ENCODE measurements around the gene PPP4C. TPM values are rescaled to one million over a fixed set of nuclear protein-coding genes. Genes with fewer than 3 reads are reported as not detected.

PPP4C gene
- total RNA-seq, 1 experiment from 2014 or later: 134 TPM

GRCh38 chr16:30088237-30088831 lies 12.5 kb downstream of the PPP4C start:
- intact Hi-C loops (cut with micrococcal nuclease; ENCODE audit: unreplicated experiment): no loop called here
- peaks cover 13% of the 10 kb centered on the region for H3K4me1 ChIP-seq
- H3K27ac Mint-ChIP-seq (ENCODE audit: unreplicated experiment): peak overlapping the region; percentile 27
- no TSS peak for BruUV-seq (replicated peaks)
- ChIA-PET CTCF (no interaction called here), POLR2A (no interaction called here)
- no peaks in the 10 kb centered on the region for H3K9me3 ChIP-seq
- H3K9me3 Mint-ChIP-seq (ENCODE audit: unreplicated experiment): no peaks in the 10 kb centered on the region
- H3K4me3 ChIP-seq (ENCODE audit: low read depth, low read length): no peak overlapping the region
- H3K4me3 Mint-ChIP-seq (ENCODE audit: unreplicated experiment): no peak overlapping the region
- H3K4me1 Mint-ChIP-seq (ENCODE audit: low read depth, unreplicated experiment): peaks cover 6% of the 10 kb centered on the region
- H3K27me3 ChIP-seq (replicated peaks; ENCODE audit: control insufficient read depth, insufficient read depth, low read length): no peaks in the 10 kb centered on the region
- no peak for DNase-seq
- no peaks in the 10 kb centered on the region for H3K27me3 Mint-ChIP-seq (ENCODE audit: insufficient read depth, unreplicated experiment)
- H3K36me3 ChIP-seq (ENCODE audit: control insufficient read depth, insufficient read depth, low read length): no peaks in the 10 kb centered on the region; the same call in 1 of the 2 replicates
- TF ChIP-seq CTCF (IDR thresholded peaks at IDR 0.05; ENCODE audit: insufficient read depth in 1 of 2, low read depth in 1 of 2, low read length in 1 of 2, severe bottlenecking in 1 of 2, unreplicated experiment in 1 of 2): no peak
- H3K36me3 Mint-ChIP-seq (ENCODE audit: insufficient read depth, unreplicated experiment): peaks cover 45% of the 10 kb centered on the region

GRCh38 chr16:30088832-30089624 lies 13.2 kb downstream of the PPP4C start:
- TF ChIP-seq CTCF (IDR thresholded peaks at IDR 0.05; ENCODE audit: insufficient read depth in 1 of 2, low read depth in 1 of 2, low read length in 1 of 2, severe bottlenecking in 1 of 2, unreplicated experiment in 1 of 2): no peak
- H3K9me3 ChIP-seq: no peaks in the 10 kb centered on the region
- Mint-ChIP-seq H3K27me3 (ENCODE audit: insufficient read depth, unreplicated experiment) (no peaks in the 10 kb centered on the region), H3K36me3 (ENCODE audit: insufficient read depth, unreplicated experiment) (peaks cover 43% of the 10 kb centered on the region), H3K9me3 (ENCODE audit: unreplicated experiment) (no peaks in the 10 kb centered on the region), H3K4me1 (ENCODE audit: low read depth, unreplicated experiment) (peaks cover 7% of the 10 kb centered on the region), H3K27ac (ENCODE audit: unreplicated experiment) (peak overlapping the region; percentile 27), H3K4me3 (ENCODE audit: unreplicated experiment) (no peak overlapping the region)
- no peak for DNase-seq
- H3K27me3 ChIP-seq (replicated peaks; ENCODE audit: control insufficient read depth, insufficient read depth, low read length): no peaks in the 10 kb centered on the region
- ChIA-PET POLR2A (interaction anchor here (0.6 kb wide), 1 partner anchor 341 kb away, joined by 3 read pairs; the partner anchor contains the start of gene DCTPP1), CTCF (interaction anchor here (0.7 to 1.3 kb wide), 2 partner anchors 21 to 53 kb away, joined by 3 to 5 read pairs; no protein-coding TSS in a partner anchor)
- intact Hi-C loops (cut with micrococcal nuclease; ENCODE audit: unreplicated experiment): no loop called here
- peaks cover 13% of the 10 kb centered on the region for H3K4me1 ChIP-seq
- H3K36me3 ChIP-seq (ENCODE audit: control insufficient read depth, insufficient read depth, low read length): no peaks in the 10 kb centered on the region; the same call in 1 of the 2 replicates
- BruUV-seq (replicated peaks): no TSS peak
- no peak overlapping the region for H3K4me3 ChIP-seq (ENCODE audit: low read depth, low read length)

- Mint-ChIP-seq H3K27ac (ENCODE audit: unreplicated experiment) (peak overlapping the region; percentile 29), H3K36me3 (ENCODE audit: insufficient read depth, unreplicated experiment) (peaks cover 46% of the 10 kb centered on the region), H3K4me3 (ENCODE audit: unreplicated experiment) (peak overlapping the region; percentile 14), H3K27me3 (ENCODE audit: insufficient read depth, unreplicated experiment) (no peaks in the 10 kb centered on the region), H3K4me1 (ENCODE audit: low read depth, unreplicated experiment) (peaks cover 18% of the 10 kb centered on the region), H3K9me3 (ENCODE audit: unreplicated experiment) (no peaks in the 10 kb centered on the region)
- H3K27me3 ChIP-seq (replicated peaks; ENCODE audit: control insufficient read depth, insufficient read depth, low read length): no peaks in the 10 kb centered on the region
- H3K4me1 ChIP-seq: peaks cover 21% of the 10 kb centered on the region
- TF ChIP-seq CTCF (IDR thresholded peaks at IDR 0.05; ENCODE audit: insufficient read depth in 1 of 2, low read depth in 1 of 2, low read length in 1 of 2, severe bottlenecking in 1 of 2, unreplicated experiment in 1 of 2): no peak
- POLR2A ChIA-PET: no interaction called here
- CTCF ChIA-PET: interaction anchor here (0.7 to 3.1 kb wide), 8 partner anchors 19 to 520 kb away, joined by 3 to 22 read pairs (median 3); partner anchors contain the start of genes DCTPP1, TBC1D10B and ZNF689
- intact Hi-C loops (cut with micrococcal nuclease; ENCODE audit: unreplicated experiment): loop anchor here (1.0 to 2.0 kb wide), 2 partner anchors 26 to 265 kb away; partner anchors contain the start of genes ALDOA and CD2BP2
- H3K9me3 ChIP-seq: no peaks in the 10 kb centered on the region
- H3K4me3 ChIP-seq (ENCODE audit: low read depth, low read length): no peak overlapping the region
- no TSS peak for BruUV-seq (replicated peaks)
- DNase-seq: no peak
- no peaks in the 10 kb centered on the region for H3K36me3 ChIP-seq (ENCODE audit: control insufficient read depth, insufficient read depth, low read length)
Measured at GRCh38 chr16:30090610-30091331, 15.0 kb downstream of the PPP4C start.

Data from Caco-2 (cell line).